Neural crest cell (in vitro differentiated cells): Measurements from ENCODE around the gene CDK6. TPM values are rescaled to one million over a fixed set of nuclear protein-coding genes. Genes with fewer than 3 reads are reported as not detected.

Source experiments
- DNase-seq: peaks from one replicate; pipeline ENCODE4 v3.0.0; 2021; ENCODE audit warnings: low read depth, mixed read lengths, low spot score
- H3K27ac Mint-ChIP-seq: one replicate; pipeline ENCODE4 v1.8.0; 2021; ENCODE audit warnings: mild to moderate bottlenecking, mixed read lengths; ENCODE audit not compliant: unreplicated experiment
- H3K27me3 Mint-ChIP-seq: 2 replicates; pipeline ENCODE4 v1.8.0; 2021; ENCODE audit warnings: low read depth, mild to moderate bottlenecking, mixed read lengths
- H3K36me3 Mint-ChIP-seq: 2 replicates; pipeline ENCODE4 v1.8.0; 2021; ENCODE audit warnings: low read depth, mild to moderate bottlenecking, mixed read lengths
- H3K4me1 Mint-ChIP-seq: 2 replicates; pipeline ENCODE4 v1.8.0; 2021; ENCODE audit warnings: mixed read lengths
- H3K4me3 Mint-ChIP-seq: one replicate; pipeline ENCODE4 v1.8.0; 2021; ENCODE audit warnings: mild to moderate bottlenecking, mixed read lengths
- H3K9me3 Mint-ChIP-seq: 2 replicates; pipeline ENCODE4 v1.8.0; 2021; ENCODE audit warnings: mixed read lengths
- total RNA-seq: library from RNA; stranded (reverse); gene quantifications from 2 replicates; pipeline ENCODE4 v1.2.1, GENCODE V29; 2021
- TF ChIP-seq, protein P1 (sequence below): fragments of 200-600 bp; sonication (generic); conservative IDR thresholded peaks from 2 replicates; pipeline ENCODE4 v1.5.0; 2021; ENCODE audit warnings: antibody characterized with exemption, mild to moderate bottlenecking

The CDK6 gene
- total RNA-seq, 1 donor from 2014 or later, result 42.9 TPM

GRCh38 chr7:92696584-92696983, 139.8 kb downstream of the CDK6 start:
- no peaks in the 10 kb centered on the region for H3K27me3 Mint-ChIP-seq
- TF ChIP-seq, protein P1, sequence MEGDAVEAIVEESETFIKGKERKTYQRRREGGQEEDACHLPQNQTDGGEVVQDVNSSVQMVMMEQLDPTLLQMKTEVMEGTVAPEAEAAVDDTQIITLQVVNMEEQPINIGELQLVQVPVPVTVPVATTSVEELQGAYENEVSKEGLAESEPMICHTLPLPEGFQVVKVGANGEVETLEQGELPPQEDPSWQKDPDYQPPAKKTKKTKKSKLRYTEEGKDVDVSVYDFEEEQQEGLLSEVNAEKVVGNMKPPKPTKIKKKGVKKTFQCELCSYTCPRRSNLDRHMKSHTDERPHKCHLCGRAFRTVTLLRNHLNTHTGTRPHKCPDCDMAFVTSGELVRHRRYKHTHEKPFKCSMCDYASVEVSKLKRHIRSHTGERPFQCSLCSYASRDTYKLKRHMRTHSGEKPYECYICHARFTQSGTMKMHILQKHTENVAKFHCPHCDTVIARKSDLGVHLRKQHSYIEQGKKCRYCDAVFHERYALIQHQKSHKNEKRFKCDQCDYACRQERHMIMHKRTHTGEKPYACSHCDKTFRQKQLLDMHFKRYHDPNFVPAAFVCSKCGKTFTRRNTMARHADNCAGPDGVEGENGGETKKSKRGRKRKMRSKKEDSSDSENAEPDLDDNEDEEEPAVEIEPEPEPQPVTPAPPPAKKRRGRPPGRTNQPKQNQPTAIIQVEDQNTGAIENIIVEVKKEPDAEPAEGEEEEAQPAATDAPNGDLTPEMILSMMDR, result no peak
- peaks cover 5% of the 10 kb centered on the region for H3K36me3 Mint-ChIP-seq
- H3K9me3 Mint-ChIP-seq, result no peaks in the 10 kb centered on the region
- peak overlapping the region; percentile 9 for H3K27ac Mint-ChIP-seq
- peak overlapping the region; percentile 77 for H3K4me3 Mint-ChIP-seq
- DNase-seq, result no peak
- peaks cover 67% of the 10 kb centered on the region for H3K4me1 Mint-ChIP-seq

DNA sequence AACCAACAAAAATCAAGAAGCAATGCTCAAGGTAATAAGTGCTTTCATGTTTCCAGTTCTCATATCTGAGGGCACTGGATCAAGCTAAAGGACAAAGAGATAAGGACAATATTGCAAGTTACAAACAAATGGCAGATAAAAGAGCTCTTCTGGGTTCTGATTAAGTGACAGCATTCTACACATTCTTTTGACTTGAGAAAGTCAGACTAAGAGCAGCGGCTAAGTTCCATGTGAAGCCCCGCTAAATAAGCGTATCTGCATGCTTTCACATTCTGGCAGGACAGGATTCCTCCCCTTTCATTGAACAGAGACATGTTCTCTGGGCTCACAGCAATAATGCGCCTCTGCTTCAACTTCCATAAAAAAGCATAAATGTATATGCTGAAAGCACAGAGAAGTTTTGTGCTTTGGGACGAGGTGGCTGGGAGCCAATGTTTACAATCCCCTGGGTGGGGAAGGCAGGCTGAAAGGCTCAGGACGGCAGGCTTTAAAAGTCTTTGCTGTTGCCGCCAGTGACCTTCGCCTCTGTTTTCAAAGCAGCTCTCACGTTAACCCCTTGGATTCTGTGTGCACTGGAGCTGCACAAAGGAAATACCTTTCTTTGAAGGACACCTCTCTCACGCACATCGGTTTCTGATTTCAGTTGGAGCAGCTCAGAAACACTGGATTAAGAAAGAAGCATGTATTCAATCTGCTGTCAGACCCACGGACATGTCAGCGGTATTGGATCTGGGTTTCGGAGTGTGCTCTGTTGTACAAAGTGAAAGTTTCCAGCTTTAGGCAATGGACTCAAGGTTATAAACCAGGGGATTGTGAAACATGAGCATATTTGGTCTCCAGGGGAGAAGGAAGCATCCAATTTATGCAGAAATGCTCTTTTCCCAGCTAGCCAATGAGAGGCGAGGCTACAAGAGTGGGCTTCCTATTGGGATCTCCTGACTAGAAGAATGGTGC, 140.8 kb downstream of the CDK6 start:
- Mint-ChIP-seq H3K9me3 (no peaks in the 10 kb centered on the region), H3K4me1 (peaks cover 65% of the 10 kb centered on the region), H3K27me3 (no peaks in the 10 kb centered on the region)

GRCh38 chr7:92694211-92694610, 142.2 kb downstream of the CDK6 start:
- peaks cover 13% of the 10 kb centered on the region for H3K36me3 Mint-ChIP-seq
- H3K9me3 Mint-ChIP-seq, result no peaks in the 10 kb centered on the region
- H3K27ac Mint-ChIP-seq, result no peak overlapping the region
- peaks cover 51% of the 10 kb centered on the region for H3K4me1 Mint-ChIP-seq
- no peak overlapping the region for H3K4me3 Mint-ChIP-seq
- DNase-seq, result no peak
- TF ChIP-seq, protein P1, result no peak
- no peaks in the 10 kb centered on the region for H3K27me3 Mint-ChIP-seq

More for the DNA sequence above, 140.8 kb downstream of the CDK6 start:
- Mint-ChIP-seq H3K36me3 (peaks cover 3% of the 10 kb centered on the region), H3K4me3 (peak overlapping the region; percentile 83), H3K27ac (peak overlapping the region; percentile 88)
- TF ChIP-seq, protein P1, result no peak
- DNase-seq, result peak; percentile 35

DNA sequence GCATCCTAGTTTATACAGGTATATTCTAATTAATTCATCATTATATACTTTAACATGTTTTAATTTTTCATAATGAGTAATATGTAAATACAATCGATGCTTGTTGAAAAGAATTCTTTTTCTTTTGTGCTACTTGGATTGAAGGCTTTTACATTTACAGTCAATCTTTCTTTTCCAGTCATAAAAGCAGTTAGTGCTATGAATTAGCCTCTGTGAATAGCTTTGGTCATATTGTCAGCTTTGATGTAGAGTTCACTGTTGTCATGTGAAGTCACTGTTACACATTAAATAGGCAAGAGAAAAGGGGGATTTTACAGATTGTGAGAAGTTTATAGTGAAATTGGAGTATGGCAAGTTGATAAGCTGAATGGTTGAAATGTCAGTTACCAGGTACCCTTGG, 142.9 kb downstream of the CDK6 start:
- DNase-seq, result no peak
- Mint-ChIP-seq H3K4me1 (peaks cover 44% of the 10 kb centered on the region), H3K9me3 (no peaks in the 10 kb centered on the region), H3K36me3 (peaks cover 18% of the 10 kb centered on the region), H3K4me3 (no peak overlapping the region), H3K27ac (no peak overlapping the region), H3K27me3 (no peaks in the 10 kb centered on the region)
- TF ChIP-seq, protein P1, result no peak

DNA sequence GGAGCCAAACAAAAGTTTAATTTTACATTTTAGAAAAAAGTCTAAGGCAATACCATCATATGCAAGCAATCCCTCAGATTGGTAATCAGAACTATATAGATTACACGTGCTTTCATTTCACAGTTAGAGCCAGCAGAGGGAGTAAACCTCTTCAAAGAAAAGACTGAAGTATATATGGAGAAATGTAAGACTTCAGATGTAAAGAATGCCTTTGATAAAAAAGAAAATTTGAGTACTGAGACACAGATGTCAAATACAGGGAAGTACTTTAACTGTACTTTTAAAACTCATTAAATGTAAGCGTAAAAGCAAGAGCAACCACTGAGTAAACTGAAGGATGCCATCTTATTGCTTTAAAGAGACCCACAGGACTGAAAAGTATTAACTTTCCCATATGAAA, 144.8 kb downstream of the CDK6 start:
- peaks cover 19% of the 10 kb centered on the region for H3K36me3 Mint-ChIP-seq
- no peak for DNase-seq
- H3K27me3 Mint-ChIP-seq, result no peaks in the 10 kb centered on the region
- TF ChIP-seq, protein P1, result peak; percentile 77
- H3K27ac Mint-ChIP-seq, result peak overlapping the region; percentile 22
- no peaks in the 10 kb centered on the region for H3K9me3 Mint-ChIP-seq
- H3K4me3 Mint-ChIP-seq, result peak overlapping the region; percentile 70
- H3K4me1 Mint-ChIP-seq, result peaks cover 29% of the 10 kb centered on the region
